K562 (cell line): ENCODE results near the gene DCAF6. TPM values are rescaled to one million over a fixed set of nuclear protein-coding genes. Genes with fewer than 3 reads are reported as not detected.
A peak's percentile ranks its signal among the peaks of the same experiment; 100 is the strongest.

ENCODE experiments used
- ATAC-seq: fragments of 200-7000 bp; cut with Tn5 transposase; 3 replicates; pipeline ENCODE4 v1.9.1; 2020; ENCODE audit warnings: moderate library complexity
- BruUV-seq: library from RNA; stranded (reverse); fragments of 400-500 nt; replicated peaks from 2 replicates; lab custom pipeline; 2021; lab: Mats Ljungman, UMichigan
- CTCF ChIA-PET: fragments of 300-600 bp; formaldehyde crosslinking; extraction: SDS; loops from one replicate; lab custom pipeline; 2021; ENCODE audit warnings: low intra/inter-chr PET ratio; lab: Yijun Ruan, JAX
- POLR2A ChIA-PET: fragments of 300-600, 350-650 bp; sonication (Branson Sonifier 250); formaldehyde crosslinking; extraction: SDS; loops from one replicate; lab custom pipeline; 2021; ENCODE audit warnings: antibody characterized with exemption, inconsistent platforms; lab: Yijun Ruan, JAX
- DNase-seq, 4 experiments: peaks; one replicate each; pipeline versions ENCODE4 v3.0.0 to v3.0.0-alpha.2; 2011 to 2018; ENCODE audit warnings: low spot score in 3 of 4, mixed read lengths in 3 of 4; ENCODE audit errors: extremely low read depth in 1 of 4
- FAIRE-seq: peaks from 2 replicates; lab custom pipeline; 2011; peaks lifted over from hg19 to GRCh38; lab: Jason Lieb, UNC
- H2AFZ ChIP-seq: 2 replicates; pipeline ENCODE4 v1.6.0; 2011; ENCODE audit warnings: low read depth, low read length, control low read depth, inconsistent platforms
- H3K27ac ChIP-seq: fragments of 200-600 bp; 3 replicates; pipeline ENCODE4 v1.8.0; 2011; ENCODE audit warnings: low read depth, mild to moderate bottlenecking, control low read depth, inconsistent platforms, low read length, moderate library complexity, mixed read lengths; ENCODE audit errors: extremely low read depth
- H3K27me3 ChIP-seq, 2 experiments: fragments of 300-600 bp in 1 of 2; 2 replicates in 1 of 2; 3 replicates in 1 of 2; pipeline versions ENCODE4 v1.6.0 to v1.8.0; 2011; ENCODE audit warnings: inconsistent platforms in 2 of 2, low read length in 2 of 2, mild to moderate bottlenecking in 1 of 2, mixed read lengths in 1 of 2, moderate library complexity in 1 of 2; ENCODE audit not compliant: control insufficient read depth in 2 of 2, insufficient read depth in 2 of 2
- H3K36me3 ChIP-seq: fragments of 300-600 bp; 3 replicates; pipeline ENCODE4 v1.8.0; 2011; ENCODE audit warnings: mild to moderate bottlenecking, low read length, inconsistent platforms; ENCODE audit not compliant: control insufficient read depth, insufficient read depth
- H3K4me1 ChIP-seq, 2 experiments: fragments of 200-600 bp in 1 of 2; replicated peaks in 1 of 2; 2 replicates in 1 of 2; 3 replicates in 1 of 2; pipeline versions ENCODE4 v1.5.1 to v1.8.0; 2011; ENCODE audit warnings: inconsistent platforms in 2 of 2, low read length in 2 of 2, mild to moderate bottlenecking in 1 of 2, mixed read lengths in 1 of 2, moderate library complexity in 1 of 2; ENCODE audit not compliant: control insufficient read depth in 2 of 2, insufficient read depth in 2 of 2
- H3K4me2 ChIP-seq: 2 replicates; pipeline ENCODE4 v1.6.1; 2011; ENCODE audit warnings: low read length, control low read depth, inconsistent platforms, mixed read lengths; ENCODE audit not compliant: insufficient read depth
- H3K4me3 ChIP-seq: fragments of 200-600 bp; sonication (generic), shearing (Covaris generic); 2 replicates; pipeline ENCODE4 v1.5.1; 2016; ENCODE audit warnings: control low read depth, inconsistent platforms
- H3K79me2 ChIP-seq: fragments of 200-600 bp; 3 replicates; pipeline ENCODE4 v1.8.0; 2011; ENCODE audit warnings: low read length, inconsistent platforms; ENCODE audit not compliant: control insufficient read depth, insufficient read depth
- H3K9ac ChIP-seq, 2 experiments: 2 replicates each; pipeline versions ENCODE4 v1.6.0 to v1.6.1; 2011; ENCODE audit warnings: low read depth in 2 of 2, low read length in 2 of 2, control low read depth in 1 of 2, inconsistent platforms in 1 of 2, mild to moderate bottlenecking in 1 of 2, mixed read lengths in 1 of 2; ENCODE audit not compliant: insufficient read depth in 1 of 2
- H3K9me1 ChIP-seq: one replicate; pipeline ENCODE4 v1.6.0; 2011; ENCODE audit warnings: inconsistent platforms, mild to moderate bottlenecking, low read length, moderate library complexity; ENCODE audit not compliant: control insufficient read depth, insufficient read depth
- H3K9me3 ChIP-seq: replicated peaks from 2 replicates; pipeline ENCODE4 v1.5.1; 2011; ENCODE audit warnings: low read depth, low read length, inconsistent platforms; ENCODE audit not compliant: control insufficient read depth, insufficient read depth
- H4K20me1 ChIP-seq: replicated peaks from 2 replicates; pipeline ENCODE4 v1.6.1; 2011; ENCODE audit warnings: low read length, inconsistent platforms, mixed read lengths; ENCODE audit not compliant: control insufficient read depth, insufficient read depth
- C11orf30 ChIP-seq: fragments of 450-650 bp; IDR thresholded peaks from 2 replicates; pipeline ENCODE4 v1.6.1; 2016; ENCODE audit warnings: low read depth, mild to moderate bottlenecking
- KAT8 ChIP-seq: fragments of 450-650 bp; IDR thresholded peaks from 2 replicates; pipeline ENCODE4 v1.6.1; 2016; ENCODE audit warnings: low read depth, mild to moderate bottlenecking
- MAFF ChIP-seq: IDR thresholded peaks from 2 replicates; pipeline ENCODE4 v1.6.1; 2012; ENCODE audit warnings: low read length, improper control_type of control experiment
- MAFG ChIP-seq: fragments of 450-650 bp; conservative IDR thresholded peaks from 2 replicates; pipeline ENCODE4 v1.6.1; 2016; ENCODE audit warnings: missing genetic modification characterization, missing compliant biosample characterization
- MAFK ChIP-seq: IDR thresholded peaks from 2 replicates; pipeline ENCODE4 v1.6.1; 2011; ENCODE audit warnings: low read length, improper control_type of control experiment
- ZNF316 ChIP-seq: fragments of 450-650 bp; IDR thresholded peaks from 2 replicates; pipeline ENCODE4 v1.6.1; 2016
- ZNF583 ChIP-seq: fragments of 250-450 bp; sonication (Bioruptor Pico); IDR thresholded peaks from 2 replicates; pipeline ENCODE4 v1.4.0; 2020
- WGBS: fragments of 100-300 bp; shearing (Covaris generic); methylation state at CpG from one replicate; pipeline ENCODE4 v1.1.6; 2016; ENCODE audit warnings: low coverage, mixed read lengths; ENCODE audit not compliant: insufficient coverage; ENCODE audit errors: missing lambda C conversion rate; 5-methylcytosine and 5-hydroxymethylcytosine counted together
- in situ Hi-C: fragments of 300-500 bp; cut with MboI; formaldehyde crosslinking; loops from 4 replicates; pipeline ENCODE4 v1.15.0; 2018; ENCODE audit warnings: inconsistent platforms, mixed read lengths
- intact Hi-C: fragments of 100-400 bp; cut with micrococcal nuclease; formaldehyde crosslinking; loops from 2 replicates; pipeline ENCODE4 v1.14.2; 2022
- polyA plus RNA-seq, 8 experiments: library from polyadenylated mRNA; depleted of rRNA in 4 of 8; stranded (reverse) in 5 of 8; unstranded in 3 of 8; fragments of >200 nt; fragmentation: Nextera tagmentation in 2 of 8; fragmentation: Illumina TruSeq in 1 of 8; extraction: Ambion mirVana in 2 of 8; extraction: Trizol in 1 of 8; gene quantifications; 2 replicates each; pipeline versions ENCODE4 v1.2.1 to v1.2.3, GENCODE V29; 2011 to 2014; ENCODE audit warnings: inconsistent platforms in 1 of 8, missing spikeins in 1 of 8
- total RNA-seq, 7 experiments: library from RNA; depleted of rRNA in 6 of 7; stranded (reverse); fragments of >200 nt in 6 of 7; fragmentation: Illumina TruSeq in 2 of 7; extraction: Trizol in 2 of 7; gene quantifications; 2 replicates each; pipeline versions ENCODE4 v1.2.1 to v1.2.3, GENCODE V29; 2011 to 2021; ENCODE audit warnings: low replicate concordance in 1 of 7
- TF ChIP-seq, protein P1 (sequence below): sonication (generic); formaldehyde crosslinking; IDR thresholded peaks from 2 replicates; pipeline ENCODE4 v1.8.0; 2022; ENCODE audit warnings: mild to moderate bottlenecking, missing genetic modification reagents, borderline replicate concordance
- TF ChIP-seq, protein P2 (sequence below): fragments of 450-650 bp; formaldehyde crosslinking; IDR thresholded peaks from 2 replicates; pipeline ENCODE4 v1.4.0; 2020; ENCODE audit warnings: mild to moderate bottlenecking, moderate library complexity

DCAF6 gene
- total and polyA plus RNA-seq, 9 of the 15 experiments (the other 6 are each of a cell fraction or from before 2014, with no cell fraction given): 19.1 to 102 (median 46.3) TPM

DNA sequence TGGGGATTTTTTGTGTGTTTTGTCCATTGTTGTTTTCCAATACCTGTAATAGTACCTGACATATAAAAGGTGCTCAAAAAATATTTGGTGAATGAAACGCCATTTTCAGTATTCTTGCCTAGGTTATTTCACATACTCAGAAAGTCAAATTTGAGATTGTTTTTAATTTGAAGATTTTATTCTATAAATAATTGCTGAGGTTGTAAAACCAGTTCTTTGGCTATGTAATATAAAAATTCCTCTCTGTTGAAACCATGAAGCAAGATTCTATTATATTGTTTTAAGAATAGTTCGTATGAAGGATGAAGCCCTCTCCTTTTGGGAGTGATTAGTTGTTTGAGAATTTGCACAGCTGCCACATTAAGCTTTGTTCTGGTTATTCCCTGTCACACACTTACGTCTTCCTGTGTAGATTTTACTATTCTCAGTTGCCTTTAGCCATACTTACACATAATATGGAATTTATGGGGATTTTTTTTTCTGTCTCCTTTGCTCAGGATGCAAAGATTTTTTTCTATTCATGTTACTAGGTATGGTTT is 60.6 kb downstream of the DCAF6 start:
- no peaks in the 10 kb centered on the region for H3K27me3 ChIP-seq
- in situ Hi-C loops (no loop called here), intact Hi-C loops (no loop called here)
- H3K4me1 ChIP-seq: no peaks in the 10 kb centered on the region
- H3K9me3 ChIP-seq: no peaks in the 10 kb centered on the region
- FAIRE-seq (no peak), DNase-seq (no peak), ATAC-seq (no peak)
- H3K9me1 ChIP-seq: no peaks in the 10 kb centered on the region
- POLR2A ChIA-PET: interaction anchor here (0.6 to 1.9 kb wide), 2 partner anchors 9 to 36 kb away, joined by 3 to 7 read pairs; no protein-coding TSS in a partner anchor
- TF ChIP-seq C11orf30 (peak; percentile 62; the same call in 1 of the 2 replicates), ZNF583 (CRISPR knock-in tag) (no peak), MAFG (0 out of 2 replicates have a peak, but pooled peaks have one; percentile 19), MAFF (peak; percentile 44; the same call in 1 of the 2 replicates), KAT8 (no peak), ZNF316 (peak; percentile 79), MAFK (peak; percentile 28; the same call in 1 of the 2 replicates)
- TF ChIP-seq, protein P1, sequence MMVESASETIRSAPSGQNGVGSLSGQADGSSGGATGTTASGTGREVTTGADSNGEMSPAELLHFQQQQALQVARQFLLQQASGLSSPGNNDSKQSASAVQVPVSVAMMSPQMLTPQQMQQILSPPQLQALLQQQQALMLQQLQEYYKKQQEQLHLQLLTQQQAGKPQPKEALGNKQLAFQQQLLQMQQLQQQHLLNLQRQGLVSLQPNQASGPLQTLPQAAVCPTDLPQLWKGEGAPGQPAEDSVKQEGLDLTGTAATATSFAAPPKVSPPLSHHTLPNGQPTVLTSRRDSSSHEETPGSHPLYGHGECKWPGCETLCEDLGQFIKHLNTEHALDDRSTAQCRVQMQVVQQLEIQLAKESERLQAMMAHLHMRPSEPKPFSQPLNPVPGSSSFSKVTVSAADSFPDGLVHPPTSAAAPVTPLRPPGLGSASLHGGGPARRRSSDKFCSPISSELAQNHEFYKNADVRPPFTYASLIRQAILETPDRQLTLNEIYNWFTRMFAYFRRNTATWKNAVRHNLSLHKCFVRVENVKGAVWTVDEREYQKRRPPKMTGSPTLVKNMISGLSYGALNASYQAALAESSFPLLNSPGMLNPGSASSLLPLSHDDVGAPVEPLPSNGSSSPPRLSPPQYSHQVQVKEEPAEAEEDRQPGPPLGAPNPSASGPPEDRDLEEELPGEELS (CRISPR knock-in tag): no peak
- TF ChIP-seq, protein P2, sequence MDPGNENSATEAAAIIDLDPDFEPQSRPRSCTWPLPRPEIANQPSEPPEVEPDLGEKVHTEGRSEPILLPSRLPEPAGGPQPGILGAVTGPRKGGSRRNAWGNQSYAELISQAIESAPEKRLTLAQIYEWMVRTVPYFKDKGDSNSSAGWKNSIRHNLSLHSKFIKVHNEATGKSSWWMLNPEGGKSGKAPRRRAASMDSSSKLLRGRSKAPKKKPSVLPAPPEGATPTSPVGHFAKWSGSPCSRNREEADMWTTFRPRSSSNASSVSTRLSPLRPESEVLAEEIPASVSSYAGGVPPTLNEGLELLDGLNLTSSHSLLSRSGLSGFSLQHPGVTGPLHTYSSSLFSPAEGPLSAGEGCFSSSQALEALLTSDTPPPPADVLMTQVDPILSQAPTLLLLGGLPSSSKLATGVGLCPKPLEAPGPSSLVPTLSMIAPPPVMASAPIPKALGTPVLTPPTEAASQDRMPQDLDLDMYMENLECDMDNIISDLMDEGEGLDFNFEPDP (CRISPR knock-in tag): no peak
- WGBS: 92% methylated on average over 3 of the region's 3 CpGs
- no peak overlapping the region for H2AFZ ChIP-seq
- H4K20me1 ChIP-seq: no peaks in the 10 kb centered on the region
- no peak overlapping the region for H3K27ac ChIP-seq
- peaks cover 79% of the 10 kb centered on the region for H3K36me3 ChIP-seq
- H3K4me2 ChIP-seq: no peak overlapping the region
- BruUV-seq: no TSS peak
- CTCF ChIA-PET: no interaction called here
- H3K79me2 ChIP-seq: no peaks in the 10 kb centered on the region
- no peak overlapping the region for H3K4me3 ChIP-seq
- H3K9ac ChIP-seq: no peak overlapping the region
